NCI-H2029 (cell line): ENCODE measurements around the gene VAX1.
"Not testable (repeated sequence)": the region's sequence is repeated elsewhere in the genome, so short reads cannot be mapped to it uniquely, and the experiment has no call there.

Experiments
- DNase-seq: peaks from one replicate; lab custom pipeline; 2025; lab: John Stamatoyannopoulos, UW

VAX1 gene

DNA sequence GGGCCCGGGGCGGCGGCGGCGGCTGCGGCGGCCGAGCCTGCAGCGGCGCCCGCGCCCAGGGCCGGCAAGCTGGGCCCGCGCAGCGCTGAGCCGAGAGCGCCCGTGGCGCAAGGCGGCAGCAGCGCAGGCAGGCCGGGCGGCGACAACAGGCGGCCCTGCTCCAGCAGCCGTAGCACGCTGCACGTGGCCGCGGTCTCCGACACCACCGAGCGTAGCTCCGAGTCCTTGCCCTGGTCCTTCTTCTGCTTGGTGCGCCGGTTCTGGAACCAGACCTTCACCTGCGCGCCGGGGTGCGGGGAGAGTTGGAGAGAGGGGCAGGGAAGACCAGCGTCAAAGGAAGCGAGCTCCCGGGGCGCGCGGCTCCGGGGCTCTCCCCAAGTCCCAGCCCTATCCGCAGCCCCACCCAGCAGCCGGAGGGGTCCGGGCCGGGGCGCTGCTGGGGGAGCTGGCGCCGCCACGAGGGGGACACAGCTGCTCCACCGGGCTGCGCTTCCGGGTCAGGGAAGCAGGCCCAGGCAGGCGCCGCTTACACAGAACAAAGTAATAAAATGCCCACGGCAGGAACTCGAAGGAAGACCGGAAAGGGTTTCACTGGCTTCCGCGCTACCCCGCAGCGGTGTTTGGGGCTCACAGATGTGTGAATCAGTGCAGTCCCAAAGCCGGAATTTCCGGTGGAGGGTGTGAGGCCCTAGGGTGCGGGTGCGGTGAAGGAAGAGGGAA lies 3.6 kb downstream of the VAX1 start:
- no peak for DNase-seq

DNA sequence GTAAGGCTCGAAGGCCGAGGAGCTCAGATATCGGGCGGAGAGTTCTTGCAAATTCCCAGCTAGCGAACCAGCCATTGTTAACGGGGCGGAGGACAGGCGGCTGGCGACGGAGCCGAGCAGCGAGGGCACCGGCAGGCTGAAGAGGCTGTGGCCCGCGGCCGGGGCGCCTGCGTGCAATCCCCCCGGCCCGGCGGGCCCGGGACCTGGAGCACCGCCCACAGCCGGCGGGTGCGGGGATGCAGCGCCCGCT lies 4.1 kb downstream of the VAX1 start:
- no peak for DNase-seq

DNA sequence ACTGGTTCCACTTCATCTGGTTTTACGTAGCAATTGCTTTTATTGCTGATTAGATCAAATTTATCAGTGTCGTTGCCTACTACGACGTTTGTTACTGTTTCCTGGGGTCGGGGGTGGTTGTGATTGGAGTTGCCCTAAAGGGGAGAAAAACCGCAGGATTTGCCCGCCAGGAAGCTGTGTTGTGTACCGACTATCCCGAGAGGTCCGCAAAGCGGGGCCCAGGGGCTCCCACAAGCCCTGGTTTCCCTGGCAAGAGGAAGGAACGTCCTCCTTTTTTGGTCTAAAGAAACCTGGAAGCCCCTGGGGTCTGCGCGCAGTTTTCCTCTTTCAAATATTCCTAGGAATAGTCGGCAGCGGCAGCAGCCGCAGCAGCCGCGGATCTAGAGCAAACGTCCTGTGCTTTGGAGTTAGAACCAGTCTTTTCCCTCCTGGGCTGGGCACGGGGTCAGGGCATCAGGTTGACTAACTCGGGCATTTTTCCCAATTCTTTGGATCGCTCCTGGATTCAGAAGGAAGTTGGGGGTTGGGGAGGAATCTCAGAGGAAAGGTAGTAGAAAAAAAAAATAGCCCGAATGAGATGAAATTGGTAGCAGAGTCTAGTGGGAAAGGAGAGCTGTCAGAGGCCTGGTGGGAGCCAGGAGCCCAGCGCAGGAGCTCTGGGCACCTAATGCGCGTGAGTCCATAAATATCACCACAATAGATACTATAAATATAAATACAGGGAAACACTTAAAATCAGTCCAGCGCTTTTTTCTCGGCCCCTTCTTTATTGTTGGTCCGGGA lies 4.6 kb downstream of the VAX1 start:
- no peak for DNase-seq

DNA sequence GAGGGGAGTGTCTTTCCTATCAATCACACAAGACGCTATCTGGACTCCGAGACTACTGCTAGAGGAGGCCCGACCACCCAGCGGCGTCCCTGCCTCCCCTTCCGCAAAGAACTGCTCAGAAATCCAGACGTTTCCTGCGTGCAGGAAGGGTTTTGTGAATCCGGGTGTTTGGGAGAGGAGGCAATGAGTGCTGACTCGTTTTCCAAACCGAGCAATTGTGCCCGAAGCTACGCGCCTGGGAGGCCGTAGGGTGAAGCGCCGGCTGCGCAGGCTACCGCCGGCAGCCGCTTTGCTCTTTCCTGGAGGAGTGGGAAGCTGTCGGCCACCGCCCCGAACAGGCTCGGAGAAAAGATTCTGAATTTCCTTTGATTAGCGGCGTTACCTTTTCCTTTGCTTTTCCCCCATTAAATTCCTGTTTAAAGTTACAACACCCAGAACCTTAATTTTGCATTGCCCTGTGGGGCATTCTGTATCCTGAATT lies 5.3 kb downstream of the VAX1 start:
- DNase-seq, result no peak

DNA sequence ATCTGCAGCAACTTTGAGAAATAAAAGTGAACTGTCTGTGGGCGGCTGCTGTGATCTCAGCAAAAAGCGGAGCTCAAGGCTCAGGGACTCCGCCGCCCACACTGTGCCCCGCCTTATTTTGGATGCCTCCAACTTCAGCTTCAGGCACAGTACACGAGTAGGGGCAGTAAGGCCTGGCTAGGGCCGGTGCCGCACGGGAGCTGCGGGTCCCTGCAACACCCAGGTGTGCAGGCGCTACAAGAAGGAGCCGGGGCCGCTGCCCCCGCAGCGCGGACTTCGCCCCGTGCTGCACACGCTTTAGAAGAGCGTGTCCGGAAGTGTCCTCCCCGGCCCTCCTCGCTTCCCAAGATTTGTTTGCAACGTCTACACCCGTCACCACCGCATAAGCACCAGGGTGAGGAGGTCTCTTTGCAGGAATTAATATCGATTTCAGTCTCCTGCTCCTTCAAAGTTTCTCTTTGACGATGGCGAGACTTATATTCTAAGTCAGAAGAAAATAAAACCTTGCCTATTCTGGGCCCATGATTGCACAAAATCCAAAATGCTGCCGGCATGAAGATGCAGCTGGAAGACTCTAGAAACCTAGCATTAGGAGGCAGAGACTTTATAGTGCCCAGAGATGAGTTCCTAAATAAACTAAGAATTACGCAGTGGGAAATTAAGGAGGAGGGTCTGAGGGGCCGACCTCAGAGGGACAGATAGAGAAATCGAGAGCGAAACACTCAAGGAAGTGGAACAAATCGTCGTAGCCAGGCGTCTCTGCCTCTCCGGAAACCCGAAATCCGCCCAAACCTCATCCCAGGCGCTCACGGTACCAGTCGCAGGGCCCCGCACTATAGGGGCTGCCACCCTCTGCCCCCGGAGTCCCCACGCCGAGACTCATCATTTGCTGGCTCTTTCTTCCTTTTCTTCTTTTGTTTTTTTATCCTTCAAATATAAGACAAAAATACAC lies 6.4 kb downstream of the VAX1 start:
- DNase-seq, result no peak

DNA sequence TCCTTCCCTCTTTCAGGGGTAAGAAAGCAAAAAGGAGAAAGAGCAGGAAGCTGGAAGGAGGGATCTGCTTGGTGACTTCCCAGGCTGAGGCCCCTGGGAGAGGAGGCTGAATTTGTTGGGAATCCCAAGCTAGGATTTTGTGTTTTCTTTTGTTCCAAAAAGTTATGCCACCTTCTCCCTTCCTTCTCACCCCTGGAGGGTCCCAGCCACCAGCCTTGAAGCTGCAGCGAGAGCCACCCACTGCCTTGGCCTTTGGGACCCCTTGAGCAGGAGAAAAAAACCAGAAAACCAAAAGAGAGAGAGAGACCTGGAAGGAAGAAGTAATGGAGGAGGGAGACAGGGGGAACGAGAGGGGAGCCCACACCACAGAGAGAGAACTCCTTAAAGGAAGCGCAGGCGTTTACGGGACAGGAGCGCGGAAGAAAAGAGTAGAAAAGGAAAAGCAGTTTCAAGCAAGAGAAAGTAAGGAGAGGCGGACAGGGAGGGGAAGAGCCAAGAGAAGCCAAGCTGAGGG lies 7.2 kb downstream of the VAX1 start:
- no peak for DNase-seq

DNA sequence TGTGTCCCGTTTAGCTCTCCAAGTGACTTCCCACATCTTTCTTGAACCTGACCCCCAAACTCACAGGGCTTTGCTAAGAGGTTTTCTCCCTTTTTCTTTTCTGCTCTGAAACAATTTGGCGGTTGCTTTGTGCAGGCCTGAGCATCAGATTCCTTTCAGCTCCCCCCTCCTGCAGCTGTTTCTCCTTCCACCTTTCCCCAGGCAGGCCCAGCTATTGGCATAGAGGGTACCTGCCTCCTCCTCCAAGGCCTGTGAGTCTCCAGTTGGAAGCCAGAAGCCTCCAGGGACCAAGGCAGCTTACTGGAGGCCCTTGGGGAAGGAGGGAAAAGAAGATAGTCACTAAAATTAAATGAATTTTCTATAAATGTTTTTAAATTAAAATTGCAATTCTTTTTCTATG lies 7.7 kb downstream of the VAX1 start:
- no peak for DNase-seq

DNA sequence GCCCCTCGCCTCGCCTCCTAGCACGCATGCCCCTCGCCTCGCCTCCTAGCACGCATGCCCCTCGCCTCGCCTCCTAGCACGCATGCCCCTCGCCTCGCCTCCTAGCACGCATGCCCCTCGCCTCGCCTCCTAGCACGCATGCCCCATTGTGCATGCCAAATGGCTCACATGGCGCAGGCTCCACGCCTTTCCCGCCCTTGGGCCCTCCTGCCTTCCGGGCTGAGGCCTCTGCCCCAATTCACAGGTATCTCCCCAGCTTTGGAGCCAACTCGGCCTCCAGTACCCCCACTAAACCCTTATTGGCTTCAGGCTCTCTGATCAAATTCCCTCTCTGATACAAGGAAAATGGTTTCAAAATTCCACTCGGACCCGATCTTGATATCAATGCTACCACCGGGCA lies 11.4 kb downstream of the VAX1 start:
- DNase-seq, result not testable (repeated sequence)

DNA sequence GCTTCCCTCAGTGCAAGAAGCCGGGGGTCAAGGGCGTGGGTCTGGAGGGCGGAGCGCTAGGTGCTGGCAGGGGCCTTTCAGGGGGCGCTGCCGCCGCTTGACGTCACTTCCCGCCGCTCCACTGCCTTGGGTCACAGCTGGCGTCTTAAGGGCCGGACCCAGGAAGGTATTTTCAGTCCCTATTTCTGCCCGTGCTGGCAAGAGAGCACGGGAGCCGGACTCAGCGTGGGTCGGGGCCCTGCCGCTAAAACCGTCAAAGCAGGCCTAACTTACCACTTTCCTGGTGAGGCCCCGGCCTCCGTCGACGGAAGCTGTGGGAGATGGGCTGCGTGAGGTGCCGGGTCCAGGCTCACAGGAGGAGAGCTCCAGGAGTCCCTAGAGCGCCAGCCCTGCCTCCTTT lies 12.0 kb downstream of the VAX1 start:
- no peak for DNase-seq

DNA sequence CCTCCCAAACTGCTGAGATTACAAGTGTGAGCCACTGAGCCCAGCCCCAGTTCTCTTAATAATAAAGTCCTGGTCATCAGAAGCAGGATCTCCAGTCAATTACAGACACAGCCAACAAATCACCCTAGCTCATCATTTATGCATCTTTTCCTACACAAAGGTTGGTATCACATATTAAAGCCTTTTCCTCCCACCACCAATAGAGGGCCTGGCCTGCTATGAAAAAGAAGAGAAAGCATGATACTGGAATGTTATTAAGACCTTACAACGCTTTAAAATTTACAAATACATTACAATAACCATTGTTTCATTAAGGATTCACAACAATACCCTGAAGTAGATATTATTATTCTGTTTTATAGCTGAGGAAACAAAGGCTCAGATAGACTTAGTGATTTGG lies 25.9 kb downstream of the VAX1 start:
- no peak for DNase-seq

DNA sequence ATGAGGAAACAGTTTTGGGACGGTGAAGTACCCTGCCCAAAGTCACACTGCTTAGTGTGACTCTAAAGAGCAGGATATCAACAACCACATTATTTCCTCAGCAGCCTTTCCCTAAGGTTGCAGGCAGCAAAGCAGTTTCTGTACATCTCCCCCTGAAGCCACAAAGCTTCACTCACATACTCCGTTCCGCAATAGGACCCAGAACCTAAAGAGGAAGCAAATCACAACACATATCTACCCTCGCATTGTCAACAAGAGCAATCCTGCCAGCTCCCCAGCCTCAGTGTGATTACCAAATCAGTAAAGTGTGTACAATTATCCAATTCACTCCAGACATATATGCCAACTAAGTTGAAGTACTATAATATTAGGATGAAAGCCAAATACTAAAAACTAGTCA lies 30.8 kb downstream of the VAX1 start:
- DNase-seq, result no peak

DNA sequence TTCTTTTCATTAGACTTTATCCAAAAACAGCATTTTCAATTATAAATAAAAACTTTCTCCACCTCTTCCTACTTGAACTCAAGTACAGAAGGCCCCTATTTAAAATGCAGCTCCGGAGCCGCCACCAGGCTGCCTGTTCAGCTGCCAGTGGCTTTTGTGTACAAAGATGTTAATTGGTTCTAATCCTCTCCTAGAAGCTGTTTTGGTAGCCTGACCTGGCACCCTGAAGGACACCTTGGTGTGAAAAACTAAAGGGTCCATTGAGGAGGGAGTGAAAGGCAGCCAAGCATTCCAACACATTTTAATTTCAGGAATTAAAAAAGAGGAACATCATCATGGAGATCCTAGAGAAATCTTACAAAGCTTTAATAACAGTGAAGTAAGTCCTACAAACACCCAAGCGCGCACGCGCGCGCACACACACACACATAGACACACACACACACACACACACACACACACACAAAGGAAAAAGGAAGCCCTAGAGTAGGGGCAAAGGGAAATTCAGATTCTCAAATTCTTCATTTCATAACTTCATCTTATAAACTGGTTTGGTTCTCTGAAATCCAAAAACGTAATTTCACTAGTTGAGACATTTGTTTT lies 41.4 kb downstream of the VAX1 start:
- no peak for DNase-seq

DNA sequence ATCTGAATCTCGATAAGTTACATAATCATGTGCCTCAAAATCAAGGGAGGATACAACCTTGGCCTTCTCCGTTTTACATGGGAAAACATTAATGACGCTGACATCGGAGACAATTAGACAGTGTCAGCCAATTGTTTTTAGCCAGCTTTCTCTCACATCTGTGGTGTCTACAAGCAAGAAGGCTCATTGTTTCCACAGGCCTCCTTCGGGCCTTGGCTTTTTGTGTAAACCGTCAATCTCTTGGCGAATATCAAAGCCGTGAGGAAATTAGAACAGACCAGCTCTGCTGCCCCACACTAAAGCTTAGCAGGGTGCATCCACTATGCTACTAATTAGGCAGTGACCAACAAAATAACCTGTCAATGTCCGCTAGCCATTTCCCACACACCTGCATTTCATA lies 43.2 kb downstream of the VAX1 start:
- no peak for DNase-seq

DNA sequence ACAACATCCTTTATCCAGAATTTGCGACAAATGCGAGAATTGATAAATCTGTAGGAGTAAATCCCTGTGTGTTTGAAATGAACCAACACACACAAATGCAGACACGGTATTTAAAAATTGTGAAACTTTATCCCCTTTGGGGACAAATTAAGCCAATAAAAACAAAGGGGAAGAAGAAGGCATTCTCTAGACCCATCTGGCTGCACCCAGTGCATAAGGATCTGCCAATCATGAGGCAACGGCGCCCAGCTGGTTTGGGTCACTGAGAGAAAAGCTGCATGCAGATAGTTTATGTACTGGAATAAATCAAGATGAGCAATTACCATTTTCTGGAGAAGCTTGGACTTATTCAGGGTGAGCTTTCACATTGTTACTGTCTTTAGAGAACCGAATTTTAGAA lies 45.7 kb downstream of the VAX1 start:
- no peak for DNase-seq

DNA sequence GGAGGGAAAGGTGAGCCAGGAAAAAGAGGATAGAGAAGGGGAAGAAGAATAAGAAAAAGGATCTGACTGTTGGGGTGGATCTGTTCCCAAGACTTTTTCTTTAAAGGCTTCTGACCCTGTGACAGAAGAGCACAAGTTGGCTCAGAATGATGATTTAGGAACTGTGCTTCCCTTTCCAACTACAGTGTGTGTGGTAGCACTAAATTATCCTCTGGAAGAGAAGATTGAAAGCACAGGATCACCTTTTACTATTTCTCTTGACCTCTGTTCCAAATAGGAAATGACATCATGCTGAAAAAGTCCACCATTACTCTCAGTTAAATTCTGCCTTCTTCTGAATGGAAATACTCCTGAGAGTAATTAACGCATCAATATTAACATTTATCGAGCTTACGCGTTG lies 47.2 kb downstream of the VAX1 start:
- DNase-seq, result no peak

DNA sequence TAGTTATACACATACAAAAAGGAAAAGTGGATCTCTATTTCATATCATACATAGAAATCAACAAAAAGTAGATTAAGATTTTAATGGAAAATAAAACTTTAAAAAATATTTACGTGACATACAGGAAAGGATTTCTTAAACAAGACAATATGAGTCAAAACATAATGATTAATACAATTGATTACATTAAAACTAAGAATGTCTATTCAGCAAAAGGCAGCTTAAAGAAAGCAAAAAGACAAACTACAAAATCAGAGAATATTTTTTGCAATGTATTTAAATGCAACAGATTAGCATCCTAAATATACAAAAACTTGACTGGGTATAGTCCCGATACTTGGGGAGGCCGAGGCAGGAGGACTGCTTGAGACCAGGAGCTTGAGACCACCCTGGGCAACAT lies 50.5 kb downstream of the VAX1 start:
- DNase-seq, result no peak

DNA sequence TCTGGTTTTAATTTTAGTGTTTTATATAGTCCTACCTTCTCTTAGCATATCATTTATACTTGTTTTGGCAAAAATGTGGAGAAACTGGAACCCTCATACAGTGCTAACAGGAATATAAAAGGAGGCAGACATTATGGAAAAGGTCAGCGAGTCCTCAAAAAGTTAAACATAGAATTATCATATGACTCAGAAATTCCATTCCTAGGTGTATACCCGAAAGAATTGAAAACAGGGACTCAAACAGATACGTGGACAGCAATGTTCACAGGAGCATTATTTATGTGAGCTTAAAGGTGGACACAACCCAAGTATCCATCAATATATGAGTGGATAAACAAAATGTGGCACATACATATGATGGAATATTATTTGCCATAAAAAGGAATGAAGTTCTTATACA lies 51.5 kb downstream of the VAX1 start:
- DNase-seq, result no peak

DNA sequence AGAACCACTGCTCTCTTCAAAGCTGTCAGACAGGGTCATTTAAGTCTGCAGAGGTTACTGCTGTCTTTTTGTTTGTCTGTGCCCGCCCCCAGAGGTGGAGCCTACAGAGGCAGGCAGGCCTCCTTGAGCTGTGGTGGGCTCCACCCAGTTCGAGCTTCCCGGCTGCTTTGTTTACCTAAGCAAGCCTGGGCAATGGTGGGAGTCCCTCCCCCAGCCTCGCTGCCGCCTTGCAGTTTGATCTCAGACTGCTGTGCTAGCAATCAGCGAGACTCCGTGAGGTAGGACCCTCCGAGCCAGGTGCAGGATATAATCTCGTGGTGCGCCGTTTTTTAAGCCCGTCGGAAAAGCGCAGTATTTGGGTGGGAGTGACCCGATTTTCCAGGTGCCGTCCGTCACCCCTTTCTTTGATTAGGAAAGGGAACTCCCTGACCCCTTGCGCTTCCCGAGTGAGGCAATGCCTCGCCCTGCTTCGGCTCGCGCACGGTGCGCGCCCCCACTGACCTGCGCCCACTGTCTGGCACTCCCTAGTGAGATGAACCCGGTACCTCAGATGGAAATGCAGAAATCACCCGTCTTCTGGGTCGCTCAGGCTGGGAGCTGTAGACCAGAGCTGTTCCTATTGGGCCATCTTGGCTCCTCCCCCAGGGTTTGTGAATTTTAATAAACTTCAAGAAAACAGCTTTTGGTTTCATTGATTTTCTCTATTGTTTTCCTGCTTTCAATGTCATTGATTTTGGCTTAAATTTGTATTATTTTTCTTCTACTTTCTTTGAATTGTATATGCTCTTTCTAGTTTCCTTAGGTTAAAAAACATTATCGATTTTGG lies 53.4 kb downstream of the VAX1 start:
- not testable (repeated sequence) for DNase-seq
